OCI-LY7 (cell line): ENCODE measurements around the gene RIT2.

Experiments used
- EZH2phosphoT487 ChIP-seq: fragments of 200-600 bp; sonication (generic); IDR thresholded peaks from 2 replicates; pipeline ENCODE4 v1.6.1; 2018; ENCODE audit warnings: low read depth, borderline replicate concordance, mild to moderate bottlenecking, mixed run types, antibody characterized with exemption, low read length, moderate library complexity, mixed read lengths
- TF ChIP-seq, protein P1 (sequence below): fragments of 200-600 bp; sonication (generic); conservative IDR thresholded peaks from 2 replicates; pipeline ENCODE4 v1.5.1; 2014; ENCODE audit warnings: mild to moderate bottlenecking, antibody characterized with exemption, low read length, moderate library complexity, mixed read lengths

DNA sequence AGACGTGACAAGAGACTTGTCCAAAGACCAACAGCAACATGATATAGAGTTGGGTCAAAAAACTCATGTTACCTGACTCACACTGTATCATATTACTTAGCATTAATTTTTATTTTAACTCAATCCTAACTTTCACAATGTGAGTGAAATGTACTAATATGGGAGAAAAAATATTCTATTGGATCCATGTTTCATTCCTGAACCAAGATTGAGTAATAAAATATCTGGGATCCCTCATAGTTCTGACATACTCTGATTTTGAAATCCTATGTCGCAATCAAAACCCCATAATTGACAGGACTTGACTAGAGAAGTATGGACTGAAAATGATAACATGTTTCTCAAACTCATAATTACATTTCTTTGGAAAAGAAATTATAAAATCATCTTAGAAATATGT, 190.4 kb downstream of the RIT2 start:
- TF ChIP-seq, protein P1, sequence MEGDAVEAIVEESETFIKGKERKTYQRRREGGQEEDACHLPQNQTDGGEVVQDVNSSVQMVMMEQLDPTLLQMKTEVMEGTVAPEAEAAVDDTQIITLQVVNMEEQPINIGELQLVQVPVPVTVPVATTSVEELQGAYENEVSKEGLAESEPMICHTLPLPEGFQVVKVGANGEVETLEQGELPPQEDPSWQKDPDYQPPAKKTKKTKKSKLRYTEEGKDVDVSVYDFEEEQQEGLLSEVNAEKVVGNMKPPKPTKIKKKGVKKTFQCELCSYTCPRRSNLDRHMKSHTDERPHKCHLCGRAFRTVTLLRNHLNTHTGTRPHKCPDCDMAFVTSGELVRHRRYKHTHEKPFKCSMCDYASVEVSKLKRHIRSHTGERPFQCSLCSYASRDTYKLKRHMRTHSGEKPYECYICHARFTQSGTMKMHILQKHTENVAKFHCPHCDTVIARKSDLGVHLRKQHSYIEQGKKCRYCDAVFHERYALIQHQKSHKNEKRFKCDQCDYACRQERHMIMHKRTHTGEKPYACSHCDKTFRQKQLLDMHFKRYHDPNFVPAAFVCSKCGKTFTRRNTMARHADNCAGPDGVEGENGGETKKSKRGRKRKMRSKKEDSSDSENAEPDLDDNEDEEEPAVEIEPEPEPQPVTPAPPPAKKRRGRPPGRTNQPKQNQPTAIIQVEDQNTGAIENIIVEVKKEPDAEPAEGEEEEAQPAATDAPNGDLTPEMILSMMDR: no peak
- no peak for TF ChIP-seq EZH2phosphoT487
